ENCODE data around the gene SPINK1.
"Not testable (repeated sequence)": the region's sequence is repeated elsewhere in the genome, so short reads cannot be mapped to it uniquely, and the experiment has no call there.

Gene SPINK1

DNA sequence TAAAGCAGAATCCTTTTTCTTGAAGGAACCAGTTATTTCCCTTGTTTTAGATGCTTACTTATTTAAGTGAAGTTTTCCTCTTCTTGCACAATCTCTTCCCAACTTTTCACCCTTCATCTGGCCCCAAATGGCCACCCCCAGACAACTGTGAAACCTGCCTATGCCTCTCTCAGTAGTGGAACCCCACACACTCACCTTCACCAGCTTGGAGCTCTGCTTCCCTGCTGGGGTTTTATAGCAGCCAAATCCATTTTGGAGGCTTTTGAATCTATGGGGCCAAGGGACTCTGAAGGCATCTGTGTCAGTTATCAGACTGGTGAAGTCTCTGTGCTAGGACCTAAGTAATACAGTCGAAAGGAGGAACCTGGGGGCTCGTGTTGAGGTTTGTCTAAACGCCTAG lies 22.9 kb upstream of the SPINK1 start:
- no peak for DNase-seq

DNA sequence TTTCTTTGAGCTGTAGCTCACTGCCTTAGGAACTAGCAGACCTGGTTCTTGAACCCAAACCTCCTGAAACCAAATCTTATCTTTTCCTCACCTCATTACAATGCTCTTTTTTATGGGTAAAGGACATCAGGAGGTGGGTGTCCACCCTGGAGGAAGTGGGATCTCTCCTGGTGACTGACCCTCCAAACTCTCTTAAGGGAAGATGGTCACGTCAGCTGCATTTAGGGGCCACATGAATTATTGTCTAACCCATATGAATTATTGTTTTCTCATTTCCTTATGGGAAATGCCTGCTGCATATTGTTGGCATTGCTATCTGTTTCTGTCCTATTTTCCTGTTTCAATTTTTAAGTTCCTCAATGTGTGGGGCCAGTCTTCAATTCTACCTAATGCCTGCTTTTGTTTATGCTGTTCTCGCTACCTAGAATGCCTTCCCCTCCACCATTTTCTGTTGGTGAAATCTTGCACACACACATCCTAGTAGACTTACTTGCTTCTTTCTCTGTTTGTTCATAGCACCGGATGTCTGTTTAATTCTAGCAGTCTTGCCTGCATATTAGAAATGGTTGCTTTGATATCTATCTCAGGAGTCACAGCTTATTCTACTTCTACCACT lies 22.0 kb upstream of the SPINK1 start:
- DNase-seq: no peak

DNA sequence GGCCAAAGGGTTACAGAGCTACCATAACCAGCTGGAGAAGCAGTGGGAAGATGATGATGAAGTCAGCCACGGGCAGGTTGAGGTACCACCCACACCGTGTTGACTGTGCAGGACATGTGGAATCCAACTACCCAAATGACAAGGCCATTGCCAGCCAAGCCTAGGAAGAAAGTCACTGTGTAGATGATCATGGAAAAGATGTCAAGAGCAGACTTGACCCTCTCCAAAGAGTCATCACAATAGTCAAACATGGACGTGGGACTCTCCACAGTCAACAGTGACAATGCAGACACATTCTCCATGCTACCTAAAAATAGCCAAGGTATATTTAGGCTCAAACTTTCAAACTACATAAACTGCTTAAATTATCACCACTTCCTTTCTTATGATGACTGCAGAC lies 20.9 kb upstream of the SPINK1 start:
- no peak for DNase-seq

DNA sequence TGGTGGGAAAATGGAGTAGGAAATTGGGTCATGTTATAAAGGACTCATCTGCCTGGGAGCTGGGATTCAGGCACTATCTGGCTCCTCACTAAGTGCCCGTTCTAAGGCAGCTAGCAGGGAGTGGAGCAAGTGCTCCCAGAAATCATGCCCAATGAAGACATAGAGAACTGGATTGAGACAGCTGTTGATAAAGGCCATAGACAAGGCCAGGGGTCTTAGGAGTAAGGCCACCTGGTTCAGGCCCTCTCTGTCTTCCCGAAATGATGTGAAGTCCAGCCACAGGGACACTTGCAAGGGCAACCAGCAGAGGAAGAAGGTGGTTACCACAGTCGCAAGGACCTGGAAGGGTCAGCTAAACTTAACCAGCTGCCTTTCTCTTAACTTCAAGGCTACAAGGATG lies 20.1 kb upstream of the SPINK1 start:
- DNase-seq: no peak

DNA sequence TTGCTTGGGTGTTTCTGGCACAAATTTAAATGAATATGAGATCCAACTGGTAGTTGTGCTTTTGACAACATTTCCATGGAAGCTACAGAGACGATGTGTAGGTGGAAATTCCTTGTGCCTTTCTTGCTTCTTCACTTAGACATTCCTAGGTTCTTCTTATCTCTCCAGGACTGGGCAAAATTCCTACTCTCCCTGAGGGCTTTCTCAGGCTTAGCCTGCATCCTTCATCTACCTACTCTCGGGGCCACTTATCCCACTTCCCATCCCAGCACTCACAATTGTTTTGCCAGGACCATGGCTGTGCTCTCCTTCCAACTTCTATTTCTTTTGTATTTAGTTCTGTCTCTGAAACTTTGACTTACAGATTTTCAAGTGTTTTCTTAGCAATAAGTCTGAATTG lies 17.8 kb upstream of the SPINK1 start:
- DNase-seq: no peak

DNA sequence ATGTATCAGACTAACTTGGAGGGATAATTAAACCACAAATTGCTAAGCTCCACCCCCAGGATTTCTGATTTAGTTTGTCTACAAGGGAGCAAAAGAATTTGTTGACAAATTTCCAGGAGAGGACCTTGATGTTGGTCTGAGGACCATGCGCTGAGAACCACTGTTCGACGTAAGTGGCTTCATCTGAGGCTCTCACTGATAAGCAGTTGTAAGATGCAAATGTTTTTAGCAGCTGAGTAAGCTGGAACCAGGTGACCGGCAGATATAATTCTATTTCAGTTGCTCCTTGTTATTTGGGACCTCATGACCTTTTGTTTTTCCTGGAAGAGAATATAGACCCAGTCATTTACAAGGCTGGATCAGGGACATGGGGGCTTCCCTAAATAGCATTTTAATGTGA lies 14.1 kb upstream of the SPINK1 start:
- no peak for DNase-seq

DNA sequence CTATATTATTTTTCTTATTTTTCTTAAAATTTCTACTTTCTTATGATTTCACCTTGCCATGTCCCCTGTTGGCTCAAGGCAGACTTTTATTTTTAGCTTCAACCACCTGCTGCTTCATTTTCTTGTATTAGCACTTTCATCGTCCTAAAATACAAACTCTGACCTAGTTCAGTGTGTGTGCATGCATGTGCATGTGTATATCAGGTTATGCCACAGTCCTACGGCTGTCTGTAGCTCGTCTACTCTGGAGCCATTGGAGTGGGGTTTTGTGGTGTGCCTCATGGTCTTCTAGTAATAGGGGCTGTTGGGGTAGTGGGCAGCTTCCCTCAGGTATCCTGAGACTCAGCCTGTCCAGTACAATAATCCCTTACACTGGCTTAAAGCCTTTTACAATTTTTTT lies 13.4 kb upstream of the SPINK1 start:
- no peak for DNase-seq

DNA sequence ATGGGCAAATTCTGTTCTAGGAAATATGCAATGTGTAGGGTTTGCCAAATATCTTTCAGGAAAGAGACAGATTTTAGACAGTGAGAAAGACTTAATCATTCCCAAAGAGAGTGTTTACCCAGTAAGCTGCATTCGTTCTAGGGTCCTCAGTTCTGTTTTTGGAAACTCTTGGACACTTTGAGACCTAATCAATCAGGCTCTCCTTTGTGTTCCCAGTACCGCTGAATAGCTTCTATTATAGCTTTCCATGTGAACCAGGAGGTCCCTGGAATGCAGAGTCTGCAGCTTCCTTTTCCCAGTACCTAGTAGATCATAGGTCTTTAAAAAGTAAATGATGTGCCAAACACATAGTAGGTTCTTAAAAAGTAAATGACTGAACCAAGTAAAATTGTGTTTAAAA lies 11.4 kb upstream of the SPINK1 start:
- DNase-seq: no peak

DNA sequence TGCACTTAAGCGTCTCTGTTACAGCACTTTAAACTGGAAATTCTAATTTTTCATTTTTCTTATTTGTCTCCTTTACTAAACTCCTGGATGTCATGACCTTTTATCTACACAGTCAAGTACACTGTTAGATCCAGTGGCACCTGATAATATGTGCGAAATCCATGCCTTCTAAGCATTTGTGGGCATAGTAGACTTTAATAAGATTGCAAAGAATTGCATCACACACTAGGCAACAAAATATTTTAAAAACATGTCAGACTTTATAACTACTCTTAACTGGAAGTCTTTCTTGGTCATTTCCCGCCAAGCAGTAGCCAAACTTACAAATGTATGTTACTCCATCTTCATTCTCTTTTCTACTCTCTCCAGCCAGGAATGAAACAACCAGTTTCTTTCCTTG lies 5.0 kb upstream of the SPINK1 start:
- DNase-seq: no peak

DNA sequence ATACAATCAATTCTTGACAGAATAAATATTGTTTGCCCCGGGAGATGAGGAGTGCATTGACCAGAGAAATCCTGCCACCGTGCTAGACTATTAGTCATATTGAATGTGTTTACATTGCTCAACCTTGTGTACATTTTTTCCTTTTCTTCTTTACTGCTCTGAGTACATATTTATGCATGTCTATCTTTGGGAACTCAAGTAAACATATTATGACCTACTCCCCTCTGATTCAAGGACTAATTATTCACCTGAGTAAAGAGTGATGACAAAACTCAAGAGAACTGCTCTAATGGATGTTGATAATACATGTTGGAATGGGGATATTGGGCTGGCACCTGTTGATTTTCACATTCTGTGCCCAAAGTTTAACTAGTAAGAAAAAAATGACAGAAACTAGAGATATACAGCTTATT lies 3.9 kb upstream of the SPINK1 start:
- no peak for DNase-seq

DNA sequence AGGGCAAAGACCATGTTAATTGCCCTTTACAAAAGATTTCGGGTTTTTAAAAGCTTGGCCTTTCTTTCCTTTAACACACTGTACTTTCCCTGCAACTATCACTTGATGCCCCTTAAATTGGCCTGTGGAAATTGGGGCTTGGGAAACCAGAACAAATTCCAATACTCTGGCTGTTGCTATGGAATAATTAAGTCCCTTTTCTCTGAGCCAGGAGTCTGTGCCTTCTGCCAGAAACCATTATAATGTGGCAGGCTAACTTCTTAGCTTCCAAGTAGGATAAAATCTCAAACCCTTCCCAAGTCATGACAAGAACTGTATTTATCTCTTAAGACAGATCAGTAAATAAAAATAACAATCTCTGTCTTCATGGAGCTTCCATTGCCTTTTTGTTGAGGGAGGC lies 1.1 kb upstream of the SPINK1 start:
- DNase-seq: no peak

DNA sequence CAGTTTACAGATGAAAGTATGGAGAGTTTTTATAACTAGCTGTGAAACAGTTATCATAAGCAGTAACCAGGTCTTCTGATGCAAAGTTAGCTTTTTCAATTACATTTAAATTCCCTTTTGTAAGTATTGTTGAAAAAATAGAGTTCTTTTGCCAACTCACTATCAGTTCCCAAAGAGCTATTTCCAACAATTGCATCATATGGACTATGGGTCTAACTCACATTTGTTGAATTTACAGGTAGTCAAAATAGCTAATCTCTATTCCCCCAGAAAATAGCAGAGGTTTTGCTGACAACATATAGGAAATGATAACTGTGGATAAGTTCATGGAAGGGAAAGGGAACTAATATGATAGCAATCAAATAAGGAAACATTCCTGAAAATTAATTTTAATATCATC lies 1.4 kb downstream of the SPINK1 start:
- DNase-seq: no peak

DNA sequence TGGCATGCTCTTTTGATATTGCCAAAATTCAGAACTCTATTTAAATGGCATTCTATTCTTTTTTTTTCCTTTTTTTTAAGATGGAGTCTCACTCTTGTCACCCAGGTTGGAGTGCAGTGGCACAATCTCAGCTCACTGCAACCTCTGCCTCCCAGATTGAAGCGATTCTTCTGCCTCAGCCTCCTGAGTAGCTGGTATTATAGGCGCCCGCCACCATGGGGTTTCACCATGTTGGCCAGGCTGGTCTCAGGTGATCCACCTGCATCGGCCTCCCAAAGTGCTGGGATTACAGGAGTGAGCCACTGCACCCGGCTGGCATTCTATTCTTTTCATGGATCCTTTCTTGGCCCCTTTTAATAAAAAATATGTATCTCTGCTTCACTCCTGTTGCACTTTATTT lies 4.5 kb downstream of the SPINK1 start:
- not testable (repeated sequence) for DNase-seq

DNA sequence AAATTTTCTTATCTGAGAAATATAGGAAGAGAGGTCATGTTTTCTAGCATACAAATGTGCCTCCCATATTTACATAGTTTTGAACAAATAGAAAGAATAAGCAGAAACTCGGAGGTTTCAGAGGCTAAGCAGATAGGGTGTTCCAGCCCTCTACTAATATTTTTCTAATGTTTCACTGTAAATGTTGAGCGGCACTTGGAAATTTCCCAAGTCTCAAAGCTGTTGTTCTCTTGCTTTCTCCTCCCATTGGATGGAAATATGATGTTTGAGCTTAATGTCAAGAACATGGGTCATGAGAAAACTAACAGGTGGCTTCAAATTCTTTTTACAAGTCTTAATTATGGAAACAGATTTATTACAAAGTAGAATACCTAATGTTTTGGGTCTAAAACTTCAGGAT lies 5.1 kb downstream of the SPINK1 start:
- no peak for DNase-seq

DNA sequence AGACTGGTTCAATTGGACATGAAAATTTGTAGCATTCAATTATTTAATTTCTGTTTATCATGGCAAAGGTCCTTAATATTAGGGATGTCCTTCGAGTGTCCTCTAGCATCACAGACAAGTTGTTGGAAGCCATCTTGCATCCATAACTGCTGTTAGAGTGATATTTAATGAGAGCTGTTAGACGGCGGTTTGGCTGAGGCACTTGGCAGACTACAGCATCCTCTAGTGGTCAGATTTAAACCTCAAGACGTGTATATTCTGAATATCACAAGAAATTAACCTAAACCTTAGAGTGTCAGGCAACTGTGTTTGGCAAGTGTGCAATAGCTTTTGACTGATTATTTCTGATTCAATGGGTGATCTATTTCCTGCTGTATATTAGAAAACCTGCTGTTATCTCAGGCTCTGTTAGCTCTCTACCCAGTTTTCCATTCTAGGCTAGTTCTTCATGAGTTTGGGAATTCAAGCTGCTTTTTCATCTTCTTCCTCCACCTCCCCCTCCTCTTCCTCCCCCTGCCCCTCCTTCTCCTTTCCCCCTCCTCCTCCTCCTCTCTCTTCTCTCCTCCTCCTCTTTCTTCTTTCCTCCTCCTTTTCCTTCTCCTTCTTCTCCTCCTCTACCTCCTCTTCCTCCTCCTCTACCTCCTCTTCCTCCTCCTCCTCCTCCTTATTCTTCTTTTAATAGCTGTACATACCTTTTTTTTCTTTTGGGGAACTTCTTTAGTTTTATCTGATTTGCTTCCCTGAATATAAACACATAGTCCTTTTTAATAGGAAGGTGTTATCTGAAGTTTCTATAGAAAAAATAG lies 8.6 kb downstream of the SPINK1 start:
- DNase-seq: peak; percentile 14

DNA sequence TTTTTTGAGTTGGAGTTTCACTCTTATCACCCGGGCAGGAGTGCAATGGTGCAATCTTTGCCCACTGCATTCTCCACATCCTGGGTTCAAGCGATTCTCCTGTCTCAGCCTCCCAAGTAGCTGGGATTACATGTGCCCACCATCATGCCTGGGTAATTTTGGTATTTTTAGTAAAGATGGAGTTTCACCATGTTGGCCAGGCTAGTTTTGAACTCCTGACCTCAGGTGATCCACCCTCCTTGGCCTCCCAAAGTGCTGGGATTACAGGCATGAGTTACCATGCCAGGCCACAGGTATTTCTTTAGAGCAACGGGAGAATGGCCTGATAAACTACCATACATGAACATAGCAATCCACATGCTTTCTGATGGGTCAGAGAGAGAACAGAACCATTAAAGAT lies 9.2 kb downstream of the SPINK1 start:
- not testable (repeated sequence) for DNase-seq

DNA sequence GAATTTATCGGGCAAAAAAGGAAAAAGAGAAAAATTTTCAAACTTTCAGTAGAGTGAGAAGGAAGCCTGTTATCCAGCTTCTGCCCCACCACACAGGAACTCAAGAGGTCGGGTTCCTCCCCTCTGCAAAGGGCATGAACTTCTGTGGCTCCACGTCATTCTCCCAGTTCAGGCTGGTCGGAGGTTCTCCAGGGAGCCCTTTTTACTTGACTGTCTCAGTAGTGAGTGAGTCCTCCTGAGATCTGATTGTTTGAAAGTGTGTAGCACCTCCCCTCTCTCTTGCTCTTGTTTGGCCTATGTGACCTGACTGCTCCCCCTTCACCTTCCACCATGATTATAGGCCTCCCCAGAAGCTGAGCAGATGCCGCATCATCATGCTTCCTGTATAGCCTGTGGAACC lies 9.7 kb downstream of the SPINK1 start:
- DNase-seq: no peak

DNA sequence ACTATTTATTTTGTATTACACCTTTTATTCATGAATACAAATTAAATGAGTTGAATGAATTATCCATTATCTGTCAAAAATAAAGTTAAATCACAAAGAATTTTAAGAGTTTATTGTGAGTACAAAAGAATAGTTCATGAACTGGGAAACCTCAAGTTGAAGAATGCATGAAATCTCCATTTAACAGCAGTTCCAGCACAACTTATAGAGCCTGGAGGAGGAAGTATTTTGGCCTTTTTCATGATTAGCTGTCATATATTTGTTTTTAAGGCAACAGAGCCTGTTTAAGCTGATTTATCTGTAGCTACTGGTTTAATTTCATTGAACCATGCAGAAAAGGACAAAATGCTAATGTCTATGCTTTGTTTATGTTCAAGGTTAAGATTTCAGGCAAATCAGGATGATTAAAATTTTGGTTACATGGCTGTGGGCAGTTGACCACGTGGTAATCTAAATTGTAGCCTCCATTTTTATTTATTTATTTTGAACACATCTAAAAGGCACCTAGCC lies 12.2 kb downstream of the SPINK1 start:
- DNase-seq: no peak

DNA sequence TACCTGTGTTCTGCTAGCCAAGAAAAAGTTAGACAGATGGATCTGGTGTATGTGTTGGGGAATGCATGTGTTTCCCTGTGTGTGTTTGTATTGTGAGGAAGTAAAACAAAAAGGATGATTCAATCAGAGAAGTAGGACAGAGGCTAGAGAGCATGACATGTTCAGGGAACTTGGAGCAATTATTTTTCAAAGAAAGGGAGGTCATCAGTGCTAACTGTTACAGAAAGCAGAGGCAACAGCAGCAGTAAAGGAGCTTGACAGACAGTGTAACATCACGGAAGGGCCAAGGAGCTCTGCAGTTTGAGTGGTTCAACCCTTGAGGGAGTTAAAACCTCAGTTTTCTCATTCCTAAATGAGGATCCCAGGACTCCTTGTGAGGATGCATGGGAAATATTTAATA lies 13.2 kb downstream of the SPINK1 start:
- DNase-seq: no peak

DNA sequence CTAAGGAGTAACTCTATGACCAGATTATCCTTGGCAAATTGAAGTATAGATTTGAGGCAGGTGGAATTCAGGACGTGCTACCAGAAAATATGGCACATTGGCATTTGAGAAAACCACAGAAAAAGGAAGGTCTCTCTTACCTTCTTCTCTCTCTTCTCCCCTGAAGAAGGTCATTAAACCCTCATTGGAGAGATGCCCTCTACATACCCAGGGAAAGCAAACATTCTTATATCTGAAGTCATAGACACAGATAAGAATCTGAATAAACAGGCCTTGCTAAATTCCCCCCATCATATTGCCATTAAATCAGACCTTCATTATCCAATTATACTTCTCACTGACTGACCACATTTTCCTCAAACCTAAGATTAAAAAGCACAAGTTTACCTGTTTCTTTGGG lies 17.8 kb downstream of the SPINK1 start:
- no peak for DNase-seq

DNA sequence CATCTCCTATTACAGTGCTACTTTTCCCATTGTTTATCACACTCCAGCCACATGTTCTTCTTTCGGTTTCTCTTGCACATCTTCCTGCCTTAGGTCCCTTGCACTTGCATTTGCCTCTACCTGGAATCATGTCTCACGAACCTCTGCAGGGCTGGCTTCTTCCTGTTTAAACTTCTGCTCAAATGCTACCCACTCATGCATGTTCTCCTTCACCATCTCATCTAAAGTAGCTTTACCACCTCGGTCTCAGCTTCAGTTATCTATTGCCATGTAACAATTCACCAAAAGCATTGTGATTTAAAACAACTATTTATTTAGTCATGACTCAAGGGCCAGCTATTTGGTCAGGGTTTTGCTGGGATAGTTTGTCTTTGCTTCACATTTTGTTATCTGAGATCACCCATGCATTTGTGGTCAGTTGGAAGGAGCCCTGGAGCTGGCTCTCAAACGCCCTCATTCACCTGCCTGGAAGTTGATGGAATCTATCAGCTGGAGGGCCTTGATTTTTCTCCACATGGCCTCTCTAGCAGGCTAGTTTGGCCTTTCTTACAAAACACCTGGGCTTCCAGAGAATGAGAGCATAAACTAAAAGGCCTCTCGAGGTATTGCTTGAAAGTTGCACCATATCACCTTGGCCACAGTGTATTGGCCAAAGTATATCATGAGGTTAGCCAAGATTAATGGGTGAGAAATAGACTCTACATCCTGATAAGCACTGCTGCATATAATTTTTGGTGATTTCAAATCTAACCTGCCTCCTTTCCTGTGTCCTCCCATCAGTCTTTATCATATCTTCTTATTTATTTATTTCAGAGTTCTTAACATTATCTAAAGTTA lies 21.4 kb downstream of the SPINK1 start:
- no peak for DNase-seq

DNA sequence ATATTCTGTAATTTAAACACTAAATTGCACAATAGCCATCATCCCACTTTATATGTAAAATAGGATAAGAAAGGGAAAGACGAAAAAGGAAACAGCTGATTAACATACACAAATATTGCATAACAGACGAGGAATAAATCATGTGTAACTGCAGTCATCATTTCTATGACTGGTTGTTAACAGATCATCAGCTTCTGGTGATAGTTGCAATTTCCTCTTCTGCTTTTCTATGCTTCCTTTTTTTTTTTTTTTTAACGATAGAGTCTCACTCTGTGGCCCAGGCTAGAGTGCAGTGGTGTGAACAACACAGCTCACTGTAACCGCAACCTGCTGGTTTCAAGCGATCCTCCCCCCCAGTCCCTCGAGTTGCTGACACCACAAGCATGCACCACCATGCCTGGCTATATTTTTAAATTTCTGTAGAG lies 26.4 kb downstream of the SPINK1 start:
- no peak for DNase-seq

DNA sequence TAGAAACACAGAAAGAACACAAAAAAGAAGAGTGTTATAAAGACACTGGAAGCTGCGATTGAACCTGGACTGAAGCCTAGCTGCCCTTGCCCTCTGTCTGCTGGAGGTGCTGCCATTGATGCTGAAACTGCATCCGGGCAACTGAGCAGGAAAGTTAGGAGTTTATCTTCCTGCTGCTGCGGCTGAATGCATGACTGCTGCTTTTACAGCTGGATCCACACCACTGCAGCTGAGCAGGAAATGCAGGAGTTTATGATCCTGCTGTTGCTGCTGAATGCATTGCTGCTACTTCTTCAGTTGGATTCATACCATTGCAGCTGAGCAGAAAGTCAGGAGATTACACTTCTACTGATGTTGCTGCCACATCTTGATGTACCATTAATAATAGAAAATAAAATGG lies 27.1 kb downstream of the SPINK1 start:
- DNase-seq: no peak

DNA sequence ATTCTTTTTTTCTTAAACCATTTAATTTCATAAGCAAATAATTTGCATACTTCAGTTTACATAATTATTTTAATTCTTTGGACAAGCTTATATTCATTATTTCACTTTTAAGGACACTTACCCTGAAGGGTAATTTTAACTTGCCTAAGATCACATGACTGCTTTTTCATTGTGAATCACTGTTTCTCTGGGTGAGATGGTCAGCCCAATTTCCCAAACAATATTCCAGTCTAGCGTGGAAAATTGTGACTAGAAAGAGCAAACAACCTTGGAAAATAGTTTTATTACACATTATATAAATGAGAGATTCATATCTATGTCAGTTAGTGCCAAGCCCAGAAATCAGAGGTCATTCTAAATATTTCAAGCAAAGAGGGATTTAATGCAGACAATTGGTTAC lies 27.5 kb downstream of the SPINK1 start:
- DNase-seq: no peak
